A673 (cell line): ENCODE data around the gene ABR. TPM values are rescaled to one million over a fixed set of nuclear protein-coding genes. Genes with fewer than 3 reads are reported as not detected.

Experiments used
- BruUV-seq: library from RNA; stranded (reverse); fragments of 400-500 nt; replicated peaks from 2 replicates; lab custom pipeline; 2021; lab: Mats Ljungman, UMichigan
- CTCF ChIA-PET: fragments of 300-600 bp; sonication (Branson Sonifier 250); formaldehyde crosslinking; loops from one replicate; lab custom pipeline; 2022; ENCODE audit warnings: antibody characterized with exemption; lab: Charles Lee
- POLR2A ChIA-PET: fragments of 300-600 bp; sonication (Branson Sonifier 250); formaldehyde crosslinking; loops from one replicate; lab custom pipeline; 2022; ENCODE audit warnings: antibody characterized with exemption; ENCODE audit not compliant: low non-redundant PET; lab: Charles Lee
- DNase-seq: peaks from one replicate; pipeline ENCODE4 v3.0.0-alpha.2; 2015; ENCODE audit warnings: low spot score
- H3K27ac ChIP-seq: fragments of 200-600 bp; sonication (generic); 2 replicates; pipeline ENCODE4 v1.5.1; 2016; ENCODE audit warnings: mixed run types, low read depth, mild to moderate bottlenecking, mixed read lengths, antibody characterized with exemption, low read length; ENCODE audit not compliant: poor library complexity, severe bottlenecking
- H3K27me3 ChIP-seq: fragments of 200-600 bp; sonication (generic); replicated peaks from 2 replicates; pipeline ENCODE4 v1.6.1; 2017; ENCODE audit warnings: mixed run types, low read depth, mild to moderate bottlenecking, mixed read lengths, antibody characterized with exemption, low read length; ENCODE audit not compliant: insufficient read depth, poor library complexity
- H3K36me3 ChIP-seq: fragments of 200-600 bp; sonication (generic); 2 replicates; pipeline ENCODE4 v1.6.1; 2016; ENCODE audit warnings: mixed run types, mild to moderate bottlenecking, mixed read lengths, antibody characterized with exemption, low read length; ENCODE audit not compliant: insufficient read depth, poor library complexity, severe bottlenecking
- H3K4me1 ChIP-seq: fragments of 200-600 bp; sonication (generic); 2 replicates; pipeline ENCODE4 v1.6.1; 2017; ENCODE audit warnings: mixed run types, mild to moderate bottlenecking, mixed read lengths, antibody characterized with exemption, low read length; ENCODE audit not compliant: insufficient read depth, poor library complexity, severe bottlenecking
- H3K4me3 ChIP-seq: fragments of 200-600 bp; sonication (generic); 2 replicates; pipeline ENCODE4 v1.5.1; 2016; ENCODE audit warnings: low read depth, mixed run types, mild to moderate bottlenecking, mixed read lengths, low read length; ENCODE audit not compliant: poor library complexity, severe bottlenecking
- H3K9me3 ChIP-seq: fragments of 200-600 bp; sonication (generic); 2 replicates; pipeline ENCODE4 v1.6.1; 2016; ENCODE audit warnings: mixed run types, low read depth, mild to moderate bottlenecking, mixed read lengths, antibody characterized with exemption, low read length; ENCODE audit not compliant: poor library complexity, severe bottlenecking
- CTCF ChIP-seq: fragments of 300-800, 200-600 bp; sonication (generic); conservative IDR thresholded peaks from 2 replicates; pipeline ENCODE4 v1.5.1; 2017; ENCODE audit warnings: low read depth, mild to moderate bottlenecking, antibody characterized with exemption, low read length, moderate library complexity, mixed read lengths
- EZH2 ChIP-seq: fragments of 200-600 bp; sonication (generic); IDR thresholded peaks from 2 replicates; pipeline ENCODE4 v1.6.1; 2017; ENCODE audit warnings: borderline replicate concordance, low read depth, mild to moderate bottlenecking, mixed read lengths, antibody characterized with exemption, low read length; ENCODE audit not compliant: poor library complexity, severe bottlenecking
- intact Hi-C: fragments of 100-400 bp; cut with micrococcal nuclease; formaldehyde crosslinking; loops from one replicate; pipeline ENCODE4 v1.10.0; 2022; ENCODE audit not compliant: unreplicated experiment
- total RNA-seq: library from RNA; stranded (reverse); gene quantifications from 2 replicates; pipeline ENCODE4 v1.2.3, GENCODE V29; 2021

The ABR gene
- total RNA-seq, 1 experiment from 2014 or later, result 47.6 TPM

- DNase-seq, result no peak
- POLR2A ChIA-PET, result no interaction called here
- Histone ChIP-seq H3K4me1 (peaks cover 12% of the 10 kb centered on the region), H3K9me3 (no peaks in the 10 kb centered on the region), H3K27me3 (no peaks in the 10 kb centered on the region), H3K36me3 (no peaks in the 10 kb centered on the region), H3K4me3 (no peak overlapping the region), H3K27ac (no peak overlapping the region)
- no TSS peak for BruUV-seq
- CTCF ChIA-PET, result no interaction called here
- intact Hi-C loops, result no loop called here
- TF ChIP-seq CTCF, result no peak
- no peak for TF ChIP-seq EZH2
These were observed 139.6 kb downstream of the ABR start for GRCh38 chr17:1040216-1040600.

GRCh38 chr17:1039511-1040215 is 140.1 kb downstream of the ABR start:
- Histone ChIP-seq H3K4me3 (no peak overlapping the region), H3K9me3 (no peaks in the 10 kb centered on the region), H3K4me1 (peaks cover 12% of the 10 kb centered on the region), H3K27ac (no peak overlapping the region), H3K36me3 (no peaks in the 10 kb centered on the region), H3K27me3 (no peaks in the 10 kb centered on the region)
- TF ChIP-seq CTCF, result no peak
- TF ChIP-seq EZH2, result no peak
- POLR2A ChIA-PET, result no interaction called here
- intact Hi-C loops, result no loop called here
- DNase-seq, result no peak
- CTCF ChIA-PET, result no interaction called here
- no TSS peak for BruUV-seq

DNA sequence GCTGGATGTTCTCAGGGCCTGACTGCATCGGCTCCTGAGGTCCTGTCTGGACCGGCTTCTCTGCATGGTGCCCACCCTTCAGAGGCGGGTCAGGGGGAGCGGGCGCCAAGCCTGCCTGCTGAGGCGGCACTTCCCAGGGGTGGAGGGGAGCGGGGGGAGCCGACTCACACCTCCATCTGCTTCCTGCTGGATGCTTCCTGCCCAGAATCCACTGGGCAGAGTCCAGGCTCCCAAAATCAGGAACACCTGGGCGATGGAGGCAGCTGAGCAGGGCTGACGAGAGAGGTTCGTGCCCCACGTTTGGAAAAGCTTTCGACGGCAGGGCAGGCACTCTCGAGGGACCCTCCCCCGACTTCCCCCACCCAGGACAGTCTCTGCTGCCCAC is 140.7 kb downstream of the ABR start:
- H3K9me3 ChIP-seq, result no peaks in the 10 kb centered on the region
- H3K4me1 ChIP-seq, result peaks cover 12% of the 10 kb centered on the region
- H3K36me3 ChIP-seq, result no peaks in the 10 kb centered on the region
- CTCF ChIA-PET, result no interaction called here
- TF ChIP-seq EZH2 (no peak), CTCF (no peak)
- H3K27ac ChIP-seq, result no peak overlapping the region
- intact Hi-C loops, result no loop called here
- H3K27me3 ChIP-seq, result no peaks in the 10 kb centered on the region
- DNase-seq, result no peak
- H3K4me3 ChIP-seq, result no peak overlapping the region
- no TSS peak for BruUV-seq
- POLR2A ChIA-PET, result no interaction called here
